Vagina (tissue), 2 donors: ENCODE measurements around the gene ECE2. TPM values are rescaled to one million over a fixed set of nuclear protein-coding genes. Genes with fewer than 3 reads are reported as not detected.

Experiments used
- DNase-seq, 2 donors: peaks; one replicate each; pipeline ENCODE4 v3.0.0-alpha.2; 2017; ENCODE audit errors: extremely low spot score in 2 of 2
- H3K27ac ChIP-seq: fragments of 200-600 bp; sonication (generic); one replicate; pipeline ENCODE4 v1.5.1; 2019
- H3K27me3 ChIP-seq: fragments of 200-600 bp; sonication (generic); one replicate; pipeline ENCODE4 v1.5.1; 2019
- H3K36me3 ChIP-seq, 2 donors: fragments of 200-600 bp; sonication (generic); one replicate each; pipeline ENCODE4 v1.5.1; 2017 to 2019
- H3K4me1 ChIP-seq: fragments of 200-600 bp; sonication (generic); one replicate; pipeline ENCODE4 v1.5.1; 2019
- H3K4me3 ChIP-seq, 2 donors: fragments of 200-600 bp; sonication (generic); 1 replicate in 1 of 2; 2 replicates in 1 of 2; pipeline ENCODE4 v1.5.1; 2016 to 2019
- H3K9me3 ChIP-seq: fragments of 200-600 bp; sonication (generic); one replicate; pipeline ENCODE4 v1.5.1; 2019
- CTCF ChIP-seq, 3 experiments: fragments of 450-650 bp in 2 of 3; fragments of 200-600 bp in 1 of 3; sonication (generic) in 1 of 3; IDR thresholded peaks; one replicate each; pipeline ENCODE4 v1.5.1; 2017 to 2019; ENCODE audit warnings: antibody characterized with exemption in 3 of 3, mild to moderate bottlenecking in 2 of 3, moderate library complexity in 2 of 3
- POLR2A ChIP-seq, 2 donors: fragments of 450-650 bp; IDR thresholded peaks; one replicate each; pipeline ENCODE4 v1.6.1; 2017; ENCODE audit warnings: antibody characterized with exemption in 2 of 2, mild to moderate bottlenecking in 2 of 2, moderate library complexity in 2 of 2
- POLR2AphosphoS5 ChIP-seq, 2 donors: sonication (generic); formaldehyde crosslinking; IDR thresholded peaks; one replicate each; pipeline ENCODE4 v1.9.0; 2017; ENCODE audit warnings: antibody characterized with exemption in 2 of 2, mild to moderate bottlenecking in 2 of 2, low read depth in 1 of 2; ENCODE audit not compliant: insufficient read depth in 1 of 2
- intact Hi-C: fragments of 100-400 bp; cut with DNase I; formaldehyde crosslinking; loops from one replicate; pipeline ENCODE4 v1.15.1; 2023
- total RNA-seq: library from RNA; depleted of rRNA; stranded (reverse); fragments of >200 nt; gene quantifications from one replicate; pipeline ENCODE4 v1.2.3, GENCODE V29; 2016

ECE2 gene
- total RNA-seq, 1 donor from 2014 or later, result 1.7 TPM

- no peak overlapping the region for H3K4me3 ChIP-seq
- H3K27me3 ChIP-seq, result no peaks in the 10 kb centered on the region
- TF ChIP-seq POLR2A (IDR thresholded peaks at IDR 0.05) (no peak), CTCF (IDR thresholded peaks at IDR 0.05) (no peak), POLR2AphosphoS5 (IDR thresholded peaks at IDR 0.05; ENCODE audit: insufficient read depth in 1 of 2, low read depth in 1 of 2) (no peak)
- H3K36me3 ChIP-seq, result peaks cover 0 to 14% of the 10 kb centered on the region in 2 donors
- no peaks in the 10 kb centered on the region for H3K9me3 ChIP-seq
- intact Hi-C loops, result no loop called here
- no peak for DNase-seq
- no peak overlapping the region for H3K27ac ChIP-seq
- H3K4me1 ChIP-seq, result peaks cover 16% of the 10 kb centered on the region
Measured at GRCh38 chr3:184296616-184297015, 20.8 kb downstream of the ECE2 start.

- peaks cover 0 to 37% of the 10 kb centered on the region in 2 donors for H3K36me3 ChIP-seq
- H3K27ac ChIP-seq, result peak within 1 kb of the TSS; percentile 69
- no peaks in the 10 kb centered on the region for H3K27me3 ChIP-seq
- peaks cover 16% of the 10 kb centered on the region for H3K4me1 ChIP-seq
- peak in 1 of 2 donors; percentile 97 for DNase-seq
- H3K9me3 ChIP-seq, result no peaks in the 10 kb centered on the region
- peak within 1 kb of the TSS; percentile 89 to 90 for H3K4me3 ChIP-seq
- peak in 1 of 2 donors; percentile 76 for TF ChIP-seq POLR2A (IDR thresholded peaks at IDR 0.05)
- TF ChIP-seq POLR2AphosphoS5 (IDR thresholded peaks at IDR 0.05; ENCODE audit: insufficient read depth in 1 of 2, low read depth in 1 of 2), result peak; percentile 25 to 78
- peak in 1 of 3 experiments; percentile 19 for TF ChIP-seq CTCF (IDR thresholded peaks at IDR 0.05)
- intact Hi-C loops, result no loop called here
Measured at GRCh38 chr3:184298759-184299487, 23.1 kb downstream of the ECE2 start, which contains the start of gene PSMD2. PSMD2 (plus strand) TSS chr3:184299241; CDS start chr3:184299267, 26 bp downstream.

- Histone ChIP-seq H3K36me3 (peaks cover 0 to 45% of the 10 kb centered on the region in 2 donors), H3K27ac (peak overlapping the region; percentile 69), H3K27me3 (no peaks in the 10 kb centered on the region), H3K4me3 (peak overlapping the region; percentile 89 to 90), H3K9me3 (no peaks in the 10 kb centered on the region), H3K4me1 (peaks cover 16% of the 10 kb centered on the region)
- intact Hi-C loops, result no loop called here
- no peak for DNase-seq
- TF ChIP-seq POLR2AphosphoS5 (IDR thresholded peaks at IDR 0.05; ENCODE audit: insufficient read depth in 1 of 2, low read depth in 1 of 2), result no peak
- peak in 1 of 3 experiments; percentile 9 for TF ChIP-seq CTCF (IDR thresholded peaks at IDR 0.05)
- TF ChIP-seq POLR2A (IDR thresholded peaks at IDR 0.05), result no peak
Measured at GRCh38 chr3:184299488-184300377, 23.9 kb downstream of the ECE2 start.

GRCh38 chr3:184300378-184300720 is 24.5 kb downstream of the ECE2 start:
- Histone ChIP-seq H3K4me3 (peak overlapping the region in 1 of 2 donors; percentile 90), H3K36me3 (peaks cover 0 to 50% of the 10 kb centered on the region in 2 donors), H3K9me3 (no peaks in the 10 kb centered on the region), H3K4me1 (peaks cover 16% of the 10 kb centered on the region), H3K27me3 (no peaks in the 10 kb centered on the region), H3K27ac (no peak overlapping the region)
- no peak for TF ChIP-seq CTCF (IDR thresholded peaks at IDR 0.05)
- no peak for TF ChIP-seq POLR2AphosphoS5 (IDR thresholded peaks at IDR 0.05; ENCODE audit: insufficient read depth in 1 of 2, low read depth in 1 of 2)
- TF ChIP-seq POLR2A (IDR thresholded peaks at IDR 0.05), result no peak
- intact Hi-C loops, result no loop called here
- DNase-seq, result no peak
